ENCODE measurements around the gene DENND1A.
"Not testable (repeated sequence)": the region's sequence is repeated elsewhere in the genome, so short reads cannot be mapped to it uniquely, and the experiment has no call there.

The DENND1A gene

GRCh38 chr9:123344192-123344949 lies 585.6 kb downstream of the DENND1A start:
- no peak for DNase-seq

- DNase-seq: no peak
Observed at GRCh38 chr9:123343443-123344191, 586.3 kb downstream of the DENND1A start.

GRCh38 chr9:123342247-123342646 lies 587.7 kb downstream of the DENND1A start:
- DNase-seq: no peak

- no peak for DNase-seq
Observed at GRCh38 chr9:123341816-123342215, 588.1 kb downstream of the DENND1A start.

GRCh38 chr9:123339666-123340510 lies 590.0 kb downstream of the DENND1A start:
- no peak for DNase-seq

GRCh38 chr9:123338710-123339665 lies 590.9 kb downstream of the DENND1A start:
- no peak for DNase-seq

GRCh38 chr9:123337971-123338370 lies 592.0 kb downstream of the DENND1A start:
- DNase-seq: no peak

GRCh38 chr9:123336959-123337358 lies 593.0 kb downstream of the DENND1A start:
- no peak for DNase-seq

GRCh38 chr9:123336449-123336848 lies 593.5 kb downstream of the DENND1A start:
- no peak for DNase-seq

- no peak for DNase-seq
Observed at GRCh38 chr9:123335986-123336329, 594.0 kb downstream of the DENND1A start.

- no peak for DNase-seq
Observed at GRCh38 chr9:123335193-123335985, 594.5 kb downstream of the DENND1A start.

- DNase-seq: no peak
Observed at GRCh38 chr9:123334639-123335038, 595.3 kb downstream of the DENND1A start.

GRCh38 chr9:123333058-123333669 lies 596.8 kb downstream of the DENND1A start:
- not testable (repeated sequence) for DNase-seq

- no peak for DNase-seq
Observed at GRCh38 chr9:123331346-123332060, 598.4 kb downstream of the DENND1A start.

Measured in NCI-H446 (cell line).